C4-2B (cell line): Measurements from ENCODE around the gene OSBPL1A.

ENCODE experiments used
- ZFX ChIP-seq: fragments of 450-650 bp; IDR thresholded peaks from 2 replicates; pipeline ENCODE4 v1.6.1; 2017
- TF ChIP-seq, protein P1 (sequence below): fragments of 450-650 bp; conservative IDR thresholded peaks from 2 replicates; pipeline ENCODE4 v1.5.1; 2017; ENCODE audit warnings: mild to moderate bottlenecking

DNA sequence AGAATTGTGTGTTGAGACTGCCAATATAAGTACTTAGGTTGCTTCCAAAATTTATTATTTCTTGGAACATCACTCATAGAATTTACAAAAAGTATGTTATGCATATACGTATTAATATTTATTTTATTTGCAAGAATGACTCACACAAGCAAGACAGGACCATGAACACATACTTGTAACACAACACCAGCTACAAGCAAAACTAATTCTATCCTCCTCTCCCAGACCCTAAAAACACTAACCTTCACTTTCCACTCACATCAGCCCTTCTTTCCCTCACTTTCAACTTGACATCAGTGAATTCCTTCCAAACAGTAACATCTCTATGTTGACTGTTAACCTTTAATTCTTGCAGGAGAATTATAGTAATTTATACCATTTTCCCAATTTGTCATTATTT, 24.3 kb downstream of the OSBPL1A start:
- TF ChIP-seq, protein P1, sequence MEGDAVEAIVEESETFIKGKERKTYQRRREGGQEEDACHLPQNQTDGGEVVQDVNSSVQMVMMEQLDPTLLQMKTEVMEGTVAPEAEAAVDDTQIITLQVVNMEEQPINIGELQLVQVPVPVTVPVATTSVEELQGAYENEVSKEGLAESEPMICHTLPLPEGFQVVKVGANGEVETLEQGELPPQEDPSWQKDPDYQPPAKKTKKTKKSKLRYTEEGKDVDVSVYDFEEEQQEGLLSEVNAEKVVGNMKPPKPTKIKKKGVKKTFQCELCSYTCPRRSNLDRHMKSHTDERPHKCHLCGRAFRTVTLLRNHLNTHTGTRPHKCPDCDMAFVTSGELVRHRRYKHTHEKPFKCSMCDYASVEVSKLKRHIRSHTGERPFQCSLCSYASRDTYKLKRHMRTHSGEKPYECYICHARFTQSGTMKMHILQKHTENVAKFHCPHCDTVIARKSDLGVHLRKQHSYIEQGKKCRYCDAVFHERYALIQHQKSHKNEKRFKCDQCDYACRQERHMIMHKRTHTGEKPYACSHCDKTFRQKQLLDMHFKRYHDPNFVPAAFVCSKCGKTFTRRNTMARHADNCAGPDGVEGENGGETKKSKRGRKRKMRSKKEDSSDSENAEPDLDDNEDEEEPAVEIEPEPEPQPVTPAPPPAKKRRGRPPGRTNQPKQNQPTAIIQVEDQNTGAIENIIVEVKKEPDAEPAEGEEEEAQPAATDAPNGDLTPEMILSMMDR, result no peak
- no peak for TF ChIP-seq ZFX
